Calu3 (cell line): ENCODE results near the gene MYH9. TPM values are rescaled to one million over a fixed set of nuclear protein-coding genes. Genes with fewer than 3 reads are reported as not detected.
A peak's percentile ranks its signal among the peaks of the same experiment; 100 is the strongest.

Experiments used
- BruUV-seq: library from RNA; stranded (reverse); fragments of 400-500 nt; replicated peaks from 2 replicates; lab custom pipeline; 2021; lab: Mats Ljungman, UMichigan
- CTCF ChIA-PET: fragments of 300-600 bp; sonication (Branson Sonifier 250); formaldehyde crosslinking; loops from one replicate; lab custom pipeline; 2022; ENCODE audit warnings: antibody characterized with exemption; lab: Charles Lee
- DNase-seq: peaks from one replicate; pipeline ENCODE4 v3.0.0; 2022
- H3K27ac Mint-ChIP-seq: one replicate; pipeline ENCODE4 v1.8.0; 2022; ENCODE audit warnings: mixed read lengths; ENCODE audit not compliant: unreplicated experiment
- H3K27me3 Mint-ChIP-seq: one replicate; pipeline ENCODE4 v1.8.0; 2022; ENCODE audit warnings: mixed read lengths; ENCODE audit not compliant: unreplicated experiment
- H3K36me3 Mint-ChIP-seq: one replicate; pipeline ENCODE4 v1.8.0; 2022; ENCODE audit warnings: mild to moderate bottlenecking, moderate library complexity, mixed read lengths; ENCODE audit not compliant: insufficient read depth, unreplicated experiment
- H3K4me1 Mint-ChIP-seq: one replicate; pipeline ENCODE4 v1.8.0; 2022; ENCODE audit warnings: mild to moderate bottlenecking, low read depth, mixed read lengths; ENCODE audit not compliant: unreplicated experiment
- H3K4me3 Mint-ChIP-seq: one replicate; pipeline ENCODE4 v1.8.0; 2022; ENCODE audit warnings: mild to moderate bottlenecking, low read depth, moderate library complexity, mixed read lengths; ENCODE audit not compliant: unreplicated experiment
- H3K9me3 Mint-ChIP-seq: one replicate; pipeline ENCODE4 v1.8.0; 2022; ENCODE audit warnings: low read depth, mixed read lengths; ENCODE audit not compliant: unreplicated experiment
- intact Hi-C: fragments of 100-400 bp; cut with micrococcal nuclease; formaldehyde crosslinking; loops from one replicate; pipeline ENCODE4 v1.10.0; 2022; ENCODE audit not compliant: unreplicated experiment
- total RNA-seq: library from RNA; stranded (reverse); gene quantifications from 2 replicates; pipeline ENCODE4 v1.2.3, GENCODE V29; 2022
- TF ChIP-seq, protein P1 (sequence below): fragments of 200-600 bp; IDR thresholded peaks from one replicate; pipeline ENCODE4 v1.8.0; 2022; ENCODE audit warnings: antibody characterized with exemption; ENCODE audit not compliant: unreplicated experiment

Gene MYH9
- total RNA-seq, 1 experiment from 2014 or later, result 606 TPM

- H3K4me3 Mint-ChIP-seq, result peak overlapping the region; percentile 73
- DNase-seq, result no peak
- no peaks in the 10 kb centered on the region for H3K27me3 Mint-ChIP-seq
- H3K4me1 Mint-ChIP-seq, result peaks cover 43% of the 10 kb centered on the region
- no TSS peak for BruUV-seq
- H3K27ac Mint-ChIP-seq, result peak overlapping the region; percentile 79
- H3K36me3 Mint-ChIP-seq, result peaks cover 79% of the 10 kb centered on the region
- TF ChIP-seq, protein P1, sequence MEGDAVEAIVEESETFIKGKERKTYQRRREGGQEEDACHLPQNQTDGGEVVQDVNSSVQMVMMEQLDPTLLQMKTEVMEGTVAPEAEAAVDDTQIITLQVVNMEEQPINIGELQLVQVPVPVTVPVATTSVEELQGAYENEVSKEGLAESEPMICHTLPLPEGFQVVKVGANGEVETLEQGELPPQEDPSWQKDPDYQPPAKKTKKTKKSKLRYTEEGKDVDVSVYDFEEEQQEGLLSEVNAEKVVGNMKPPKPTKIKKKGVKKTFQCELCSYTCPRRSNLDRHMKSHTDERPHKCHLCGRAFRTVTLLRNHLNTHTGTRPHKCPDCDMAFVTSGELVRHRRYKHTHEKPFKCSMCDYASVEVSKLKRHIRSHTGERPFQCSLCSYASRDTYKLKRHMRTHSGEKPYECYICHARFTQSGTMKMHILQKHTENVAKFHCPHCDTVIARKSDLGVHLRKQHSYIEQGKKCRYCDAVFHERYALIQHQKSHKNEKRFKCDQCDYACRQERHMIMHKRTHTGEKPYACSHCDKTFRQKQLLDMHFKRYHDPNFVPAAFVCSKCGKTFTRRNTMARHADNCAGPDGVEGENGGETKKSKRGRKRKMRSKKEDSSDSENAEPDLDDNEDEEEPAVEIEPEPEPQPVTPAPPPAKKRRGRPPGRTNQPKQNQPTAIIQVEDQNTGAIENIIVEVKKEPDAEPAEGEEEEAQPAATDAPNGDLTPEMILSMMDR, result no peak
- H3K9me3 Mint-ChIP-seq, result no peaks in the 10 kb centered on the region
- intact Hi-C loops, result loop anchor here (5.0 kb wide), 2 partner anchors 67 to 82 kb away; no protein-coding TSS in a partner anchor
- CTCF ChIA-PET, result interaction anchor here (0.7 to 2.7 kb wide), 4 partner anchors 9 to 116 kb away, joined by 3 to 9 read pairs (median 6); no protein-coding TSS in a partner anchor
These were observed 2.8 kb downstream of the MYH9 start for GRCh38 chr22:36384766-36385481.

GRCh38 chr22:36383110-36383581, 4.6 kb downstream of the MYH9 start:
- BruUV-seq, result no TSS peak
- Mint-ChIP-seq H3K27me3 (no peaks in the 10 kb centered on the region), H3K4me1 (peaks cover 53% of the 10 kb centered on the region), H3K27ac (peak overlapping the region; percentile 84), H3K9me3 (no peaks in the 10 kb centered on the region), H3K36me3 (peaks cover 89% of the 10 kb centered on the region), H3K4me3 (peak overlapping the region; percentile 59)
- CTCF ChIA-PET, result interaction anchor here (0.6 to 1.2 kb wide), 2 partner anchors 10 to 13 kb away, joined by 3 read pairs; no protein-coding TSS in a partner anchor
- peak; percentile 50 for DNase-seq
- intact Hi-C loops, result no loop called here
- TF ChIP-seq, protein P1, result no peak

GRCh38 chr22:36381513-36382128, 6.1 kb downstream of the MYH9 start:
- H3K27me3 Mint-ChIP-seq, result no peaks in the 10 kb centered on the region
- peaks cover 85% of the 10 kb centered on the region for H3K36me3 Mint-ChIP-seq
- no peak overlapping the region for H3K4me3 Mint-ChIP-seq
- intact Hi-C loops, result no loop called here
- no peak overlapping the region for H3K27ac Mint-ChIP-seq
- TF ChIP-seq, protein P1, result no peak
- BruUV-seq, result no TSS peak
- no peak for DNase-seq
- peaks cover 64% of the 10 kb centered on the region for H3K4me1 Mint-ChIP-seq
- CTCF ChIA-PET, result no interaction called here
- H3K9me3 Mint-ChIP-seq, result no peaks in the 10 kb centered on the region

GRCh38 chr22:36379593-36380361, 8.0 kb downstream of the MYH9 start:
- no TSS peak for BruUV-seq
- peak overlapping the region; percentile 5 for H3K4me3 Mint-ChIP-seq
- peak; percentile 42 for DNase-seq
- H3K9me3 Mint-ChIP-seq, result no peaks in the 10 kb centered on the region
- peaks cover 59% of the 10 kb centered on the region for H3K4me1 Mint-ChIP-seq
- intact Hi-C loops, result no loop called here
- H3K27ac Mint-ChIP-seq, result peak overlapping the region; percentile 39
- TF ChIP-seq, protein P1, result no peak
- H3K27me3 Mint-ChIP-seq, result no peaks in the 10 kb centered on the region
- CTCF ChIA-PET, result interaction anchor here (0.8 to 1.4 kb wide), 2 partner anchors 8 to 91 kb away, joined by 4 read pairs; partner anchors contain the start of gene MYH9
- H3K36me3 Mint-ChIP-seq, result peaks cover 75% of the 10 kb centered on the region
